Rectal smooth muscle tissue (tissue), 1 donor: ENCODE results near the gene C22orf39.

ENCODE experiments used
- H3K27ac ChIP-seq: one replicate; pipeline ENCODE4 v1.7.0; 2013; ENCODE audit warnings: low read depth, low read length, inconsistent platforms
- H3K27me3 ChIP-seq: one replicate; pipeline ENCODE4 v1.7.0; 2013; ENCODE audit warnings: low read length; ENCODE audit not compliant: control insufficient read depth, insufficient read depth
- H3K36me3 ChIP-seq: one replicate; pipeline ENCODE4 v1.7.0; 2013; ENCODE audit warnings: low read length; ENCODE audit not compliant: control insufficient read depth, insufficient read depth
- H3K4me1 ChIP-seq: one replicate; pipeline ENCODE4 v1.7.0; 2013; ENCODE audit warnings: low read length; ENCODE audit not compliant: control insufficient read depth, insufficient read depth
- H3K4me3 ChIP-seq: one replicate; pipeline ENCODE4 v1.7.0; 2013; ENCODE audit warnings: low read length
- H3K9ac ChIP-seq: one replicate; pipeline ENCODE4 v1.7.0; 2013; ENCODE audit warnings: low read length

The C22orf39 gene, protein sequence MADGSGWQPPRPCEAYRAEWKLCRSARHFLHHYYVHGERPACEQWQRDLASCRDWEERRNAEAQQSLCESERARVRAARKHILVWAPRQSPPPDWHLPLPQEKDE

GRCh38 chr22:19447330-19448075 is at the start of gene C22orf39:
C22orf39 (minus strand) TSS chr22:19447711; CDS start chr22:19447688, 23 bp downstream.
- Histone ChIP-seq H3K27ac (peak within 1 kb of the TSS; percentile 83), H3K27me3 (no peaks in the 10 kb centered on the region), H3K36me3 (peaks cover 8% of the 10 kb centered on the region), H3K4me3 (peak within 1 kb of the TSS; percentile 73), H3K9ac (peak within 1 kb of the TSS; percentile 39), H3K4me1 (peaks cover 5% of the 10 kb centered on the region)

DNA sequence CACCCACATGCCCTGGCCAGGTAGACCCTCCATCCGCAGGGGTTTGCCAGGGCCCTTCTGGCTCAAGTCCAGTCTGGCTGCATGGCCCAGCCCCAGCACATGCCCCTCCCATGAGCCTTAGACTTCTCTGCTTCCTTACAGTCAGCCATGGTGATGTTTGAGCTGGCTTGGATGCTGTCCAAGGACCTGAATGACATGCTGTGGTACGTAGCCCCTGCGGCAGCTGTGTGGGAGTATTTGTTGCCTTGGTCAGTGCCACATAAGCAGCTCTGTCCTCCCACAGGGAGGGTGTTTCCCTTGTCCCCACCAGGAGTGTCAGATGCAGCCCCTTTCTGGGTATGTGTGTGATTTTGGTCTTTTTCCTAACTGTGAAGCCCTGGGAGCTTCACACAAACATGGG is 49.7 kb upstream of the C22orf39 start:
- H3K27me3 ChIP-seq, result no peaks in the 10 kb centered on the region
- no peak overlapping the region for H3K27ac ChIP-seq
- H3K9ac ChIP-seq, result no peak overlapping the region
- H3K4me3 ChIP-seq, result no peak overlapping the region
- H3K36me3 ChIP-seq, result no peaks in the 10 kb centered on the region
- no peaks in the 10 kb centered on the region for H3K4me1 ChIP-seq

- H3K27me3 ChIP-seq, result no peaks in the 10 kb centered on the region
- H3K4me3 ChIP-seq, result no peak overlapping the region
- H3K4me1 ChIP-seq, result no peaks in the 10 kb centered on the region
- H3K9ac ChIP-seq, result no peak overlapping the region
- no peaks in the 10 kb centered on the region for H3K36me3 ChIP-seq
- no peak overlapping the region for H3K27ac ChIP-seq
Measured at GRCh38 chr22:19496324-19496630, 48.8 kb upstream of the C22orf39 start.

DNA sequence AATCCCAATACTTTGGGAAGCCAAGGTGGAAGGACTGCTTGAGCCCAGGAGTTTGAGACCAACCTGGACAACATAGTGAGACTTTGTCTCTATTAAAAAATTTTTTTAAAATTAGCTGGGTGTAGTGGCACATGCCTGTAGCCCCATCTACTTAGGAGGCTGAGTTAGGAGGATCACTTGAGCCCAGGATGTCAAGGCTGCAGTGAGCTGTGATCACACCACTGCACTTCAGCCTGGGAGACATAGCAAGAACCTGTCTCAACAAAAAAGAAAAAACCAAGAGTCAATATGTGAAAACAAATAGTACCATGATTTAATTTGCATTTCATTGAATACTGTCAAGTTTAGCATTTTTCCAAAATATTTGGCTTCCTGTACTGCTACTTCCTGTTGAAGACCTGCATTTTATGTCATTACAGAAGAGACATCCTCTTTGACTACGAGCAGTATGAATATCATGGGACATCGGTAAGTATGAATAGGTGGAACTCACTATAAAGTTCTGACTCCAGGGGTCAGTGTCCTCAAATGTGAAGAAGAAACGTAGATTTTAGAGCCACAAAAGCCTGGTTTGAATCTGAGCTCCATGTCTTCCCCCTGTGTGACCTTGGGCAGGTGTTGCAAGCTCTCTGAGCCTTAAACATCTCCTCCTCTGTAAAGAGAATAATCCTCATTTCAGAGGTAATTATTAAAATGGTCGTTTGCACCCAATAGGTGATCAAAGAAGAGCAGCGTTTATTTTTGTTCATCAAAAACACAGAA is 48.2 kb upstream of the C22orf39 start:
- no peak overlapping the region for H3K4me3 ChIP-seq
- no peaks in the 10 kb centered on the region for H3K27me3 ChIP-seq
- no peak overlapping the region for H3K9ac ChIP-seq
- no peaks in the 10 kb centered on the region for H3K36me3 ChIP-seq
- no peak overlapping the region for H3K27ac ChIP-seq
- no peaks in the 10 kb centered on the region for H3K4me1 ChIP-seq

DNA sequence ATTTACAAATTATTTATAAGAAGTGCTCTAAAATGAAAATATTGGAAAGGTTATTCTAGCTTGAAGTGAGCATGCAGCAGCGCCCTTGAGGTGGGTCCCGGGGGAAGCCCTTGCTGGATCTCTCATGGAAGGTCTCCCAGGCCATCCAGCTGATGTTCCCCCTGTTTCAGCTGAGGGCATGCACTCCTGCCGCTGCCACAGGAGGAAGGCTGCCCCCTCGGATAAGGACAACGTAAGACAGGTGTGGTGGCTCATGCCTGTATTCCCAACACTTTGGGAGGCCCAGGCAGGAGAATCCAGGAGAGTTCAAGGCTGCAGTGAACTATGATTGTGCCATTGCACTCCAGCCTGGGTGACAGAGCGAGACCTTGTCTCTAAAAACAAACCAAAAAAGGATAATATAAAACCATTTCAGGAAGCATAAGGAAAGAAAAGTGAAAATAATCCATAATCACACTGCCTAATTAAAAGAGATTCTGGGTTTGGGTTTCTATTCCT is 47.2 kb upstream of the C22orf39 start:
- H3K27ac ChIP-seq, result no peak overlapping the region
- H3K27me3 ChIP-seq, result no peaks in the 10 kb centered on the region
- H3K4me1 ChIP-seq, result no peaks in the 10 kb centered on the region
- H3K9ac ChIP-seq, result no peak overlapping the region
- no peaks in the 10 kb centered on the region for H3K36me3 ChIP-seq
- H3K4me3 ChIP-seq, result no peak overlapping the region

DNA sequence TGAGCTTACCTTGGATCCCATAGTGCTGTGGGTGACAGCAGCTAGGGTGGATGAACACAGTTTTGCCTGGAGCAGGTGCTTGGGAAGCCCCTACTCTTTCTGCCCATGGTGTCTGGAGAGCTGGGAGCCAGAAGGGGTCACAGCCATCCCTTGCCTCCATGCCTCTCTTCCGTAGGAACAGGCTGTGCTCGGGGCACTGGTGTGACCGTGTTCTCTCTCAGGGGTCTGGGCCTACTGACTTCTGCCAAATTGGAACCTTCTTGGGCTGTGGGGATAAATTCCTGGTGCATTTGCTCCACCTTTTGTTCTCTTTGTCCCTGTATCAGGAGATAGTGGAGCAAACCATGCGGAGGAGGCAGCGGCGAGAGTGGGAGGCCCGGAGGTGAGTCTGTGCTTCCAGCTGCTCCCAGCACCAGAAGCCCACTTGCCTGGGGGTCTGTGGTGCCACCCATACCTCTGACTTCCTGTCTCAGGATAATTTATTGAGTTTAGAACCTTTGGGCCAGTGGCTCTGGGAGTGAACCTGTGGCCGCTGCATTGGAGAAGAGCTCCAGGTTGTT is 46.6 kb upstream of the C22orf39 start:
- Histone ChIP-seq H3K36me3 (no peaks in the 10 kb centered on the region), H3K27ac (no peak overlapping the region)

DNA sequence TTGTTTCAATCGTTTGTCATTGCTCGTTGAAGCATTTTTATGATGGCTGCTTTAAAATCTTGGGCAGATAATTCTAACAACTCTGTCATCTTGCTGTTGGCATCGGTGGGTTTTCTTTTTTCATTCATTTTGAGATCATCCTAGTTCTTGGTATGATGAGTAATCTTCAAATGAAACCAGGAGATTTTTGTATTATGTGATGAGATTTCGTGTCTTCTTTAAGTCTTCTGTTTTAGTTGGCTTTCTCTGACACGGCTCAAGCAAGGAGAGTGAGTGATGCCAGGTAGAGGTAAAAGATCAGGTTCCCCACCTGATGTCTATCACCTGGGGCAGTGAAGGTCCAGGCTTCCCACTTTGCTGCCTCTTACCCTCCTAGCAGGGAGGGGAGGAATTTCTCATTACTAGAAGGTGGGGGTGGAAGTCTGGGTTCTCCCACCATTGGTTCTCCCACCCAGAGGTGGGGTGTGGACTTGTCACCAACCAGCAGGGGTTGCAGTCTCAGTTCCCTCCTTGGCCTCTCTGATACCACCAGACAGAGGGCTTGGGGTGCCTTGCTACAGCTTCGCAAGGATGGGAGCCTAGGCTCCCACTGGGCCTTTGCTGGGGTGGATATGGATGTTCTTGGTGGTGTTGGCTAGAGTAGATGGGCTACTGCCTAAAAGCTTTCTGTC is 45.1 kb upstream of the C22orf39 start:
- Histone ChIP-seq H3K36me3 (no peaks in the 10 kb centered on the region), H3K27ac (no peak overlapping the region), H3K4me3 (no peak overlapping the region), H3K27me3 (no peaks in the 10 kb centered on the region), H3K4me1 (no peaks in the 10 kb centered on the region), H3K9ac (no peak overlapping the region)

More for the DNA sequence above, 46.6 kb upstream of the C22orf39 start:
- Histone ChIP-seq H3K4me3 (no peak overlapping the region), H3K27me3 (no peaks in the 10 kb centered on the region), H3K9ac (no peak overlapping the region), H3K4me1 (no peaks in the 10 kb centered on the region)

DNA sequence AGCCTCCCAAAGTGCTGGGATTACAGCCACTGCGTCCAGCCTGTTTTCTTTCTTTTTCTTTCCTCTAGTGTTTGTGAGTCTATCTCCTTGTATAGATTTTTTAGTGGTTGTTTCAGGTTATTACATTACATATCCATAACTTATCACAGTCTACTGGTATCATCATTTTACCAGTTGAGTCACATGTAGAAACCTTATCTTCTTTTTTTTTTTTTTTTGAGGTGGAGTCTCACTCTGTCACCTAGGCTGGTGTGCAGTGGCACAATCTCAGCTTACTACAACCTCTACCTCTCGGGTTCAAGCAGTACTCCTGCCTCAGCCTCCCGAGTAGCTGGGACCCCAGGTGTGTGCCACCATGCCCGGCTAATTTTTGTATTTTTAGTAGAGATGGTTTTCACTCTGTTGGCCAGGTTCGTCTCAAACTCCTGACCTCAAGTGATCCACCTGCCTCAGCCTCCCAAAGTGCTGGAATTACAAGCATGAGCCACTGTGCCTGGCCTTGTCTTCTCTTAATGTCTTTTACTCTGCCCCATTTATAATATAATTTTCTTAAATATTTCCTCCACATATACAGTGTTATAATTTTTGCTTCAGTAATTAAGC is 43.2 kb upstream of the C22orf39 start:
- no peak overlapping the region for H3K4me3 ChIP-seq
- no peak overlapping the region for H3K9ac ChIP-seq
- H3K27ac ChIP-seq, result no peak overlapping the region
- H3K36me3 ChIP-seq, result no peaks in the 10 kb centered on the region
- H3K4me1 ChIP-seq, result no peaks in the 10 kb centered on the region
- no peaks in the 10 kb centered on the region for H3K27me3 ChIP-seq

GRCh38 chr22:19488884-19489843 is 41.7 kb upstream of the C22orf39 start:
- Histone ChIP-seq H3K36me3 (no peaks in the 10 kb centered on the region), H3K27me3 (no peaks in the 10 kb centered on the region), H3K4me3 (no peak overlapping the region), H3K27ac (no peak overlapping the region), H3K4me1 (no peaks in the 10 kb centered on the region), H3K9ac (no peak overlapping the region)

GRCh38 chr22:19488285-19488684 is 40.8 kb upstream of the C22orf39 start:
- H3K27ac ChIP-seq, result no peak overlapping the region
- H3K27me3 ChIP-seq, result no peaks in the 10 kb centered on the region
- no peak overlapping the region for H3K4me3 ChIP-seq
- no peaks in the 10 kb centered on the region for H3K4me1 ChIP-seq
- no peak overlapping the region for H3K9ac ChIP-seq
- H3K36me3 ChIP-seq, result no peaks in the 10 kb centered on the region
